NB4 (cell line): ENCODE data around the gene GTF3C4.

ENCODE experiments used
- CTCF ChIP-seq: IDR thresholded peaks from one replicate; pipeline ENCODE4 v1.5.1; 2012; ENCODE audit warnings: low read depth, low read length
- POLR2A ChIP-seq: IDR thresholded peaks from 2 replicates; pipeline ENCODE4 v1.6.1; 2011; ENCODE audit warnings: mild to moderate bottlenecking; ENCODE audit not compliant: insufficient read length; ENCODE audit errors: extremely low read depth

DNA sequence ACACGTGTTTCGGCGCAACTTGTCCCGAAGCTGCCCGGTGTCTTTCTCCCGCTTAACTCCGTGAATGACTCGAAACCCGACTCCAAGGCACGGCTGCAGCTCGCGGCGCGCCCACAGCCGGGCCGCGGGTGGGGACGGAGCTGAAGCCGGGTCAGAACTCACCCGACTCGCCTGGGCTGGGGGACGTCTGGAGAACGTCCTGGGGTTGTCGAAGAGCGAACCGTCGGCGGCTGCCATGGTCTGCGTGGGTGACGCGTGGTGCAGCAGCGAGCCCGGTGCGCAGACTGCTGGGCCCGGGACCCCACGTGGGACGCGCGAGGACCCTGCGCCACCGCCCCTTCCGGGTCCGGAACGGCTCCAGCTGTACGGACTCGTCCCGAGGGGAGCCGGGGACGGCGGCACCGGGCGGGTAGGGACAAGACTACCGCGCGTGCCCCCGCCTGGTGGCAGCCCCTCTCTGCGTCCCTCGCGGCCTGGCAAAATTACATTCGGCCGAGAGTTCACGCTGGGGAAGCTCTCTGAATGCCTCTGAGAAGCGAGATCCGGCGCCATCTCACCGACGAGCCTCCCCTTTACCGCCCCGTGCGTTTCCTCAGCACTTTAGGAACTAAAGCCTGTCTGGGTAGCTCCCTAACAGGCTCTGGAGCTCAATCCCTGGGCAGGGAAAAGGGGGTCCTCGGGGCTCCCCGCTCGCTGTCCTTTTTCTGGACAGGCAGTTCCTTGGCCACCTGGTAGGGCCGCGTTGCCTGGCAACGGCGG lies 387 bp upstream of the GTF3C4 start, which contains the start of gene DDX31:
- TF ChIP-seq POLR2A (peak; percentile 57), CTCF (no peak)
